Gastroesophageal sphincter (tissue), 4 donors: ENCODE measurements around the gene AGPAT3. TPM values are rescaled to one million over a fixed set of nuclear protein-coding genes. Genes with fewer than 3 reads are reported as not detected.

Experiments used
- ATAC-seq: fragments of 150-250 bp; one replicate; pipeline ENCODE4 v1.9.1; 2016; ENCODE audit warnings: mild to moderate bottlenecking, moderate library complexity
- H3K27ac ChIP-seq, 4 donors: fragments of 200-600 bp; sonication (generic) in 3 of 4; 1 replicate in 3 of 4; 2 replicates in 1 of 4; pipeline ENCODE4 v1.5.1; 2016 to 2019
- H3K27me3 ChIP-seq: fragments of 200-600 bp; sonication (generic); one replicate; pipeline ENCODE4 v1.5.1; 2019
- H3K36me3 ChIP-seq, 2 donors: fragments of 200-600 bp; sonication (generic); one replicate each; pipeline ENCODE4 v1.5.1; 2019; ENCODE audit warnings: control low read depth in 1 of 2
- H3K4me1 ChIP-seq, 3 donors: fragments of 200-600 bp; sonication (generic); 1 replicate in 2 of 3; 2 replicates in 1 of 3; pipeline ENCODE4 v1.5.1; 2016 to 2019; ENCODE audit warnings: control low read depth in 2 of 3
- H3K4me3 ChIP-seq, 2 donors: fragments of 200-600 bp; sonication (generic); one replicate each; pipeline ENCODE4 v1.5.1; 2019; ENCODE audit warnings: mild to moderate bottlenecking in 1 of 2, moderate library complexity in 1 of 2
- H3K9me3 ChIP-seq, 3 donors: fragments of 200-600 bp; sonication (generic); one replicate each; pipeline ENCODE4 v1.5.1; 2017 to 2019; ENCODE audit warnings: control low read depth in 2 of 3
- CTCF ChIP-seq, 4 experiments: fragments of 200-600 bp in 2 of 4; fragments of 450-650 bp in 2 of 4; sonication (generic) in 1 of 4; IDR thresholded peaks; one replicate each; pipeline ENCODE4 v1.5.1; 2017 to 2019; ENCODE audit warnings: antibody characterized with exemption in 4 of 4, mild to moderate bottlenecking in 2 of 4, moderate library complexity in 2 of 4
- EP300 ChIP-seq: sonication (generic); formaldehyde crosslinking; IDR thresholded peaks from one replicate; pipeline ENCODE4 v1.6.1; 2017; ENCODE audit warnings: antibody characterized with exemption, mild to moderate bottlenecking
- POLR2A ChIP-seq, 2 donors: fragments of 450-650 bp; IDR thresholded peaks; one replicate each; pipeline ENCODE4 v1.6.1; 2017; ENCODE audit warnings: antibody characterized with exemption in 2 of 2, mild to moderate bottlenecking in 2 of 2, moderate library complexity in 1 of 2
- POLR2AphosphoS5 ChIP-seq: sonication (generic); formaldehyde crosslinking; IDR thresholded peaks from one replicate; pipeline ENCODE4 v1.6.1; 2017; ENCODE audit warnings: antibody characterized with exemption
- WGBS, 2 donors: methylation state at CpG; one replicate each; pipeline ENCODE4 v1.1.5; 2018; ENCODE audit warnings: low coverage in 1 of 2; 5-methylcytosine and 5-hydroxymethylcytosine counted together
- total RNA-seq, 4 donors: library from RNA; depleted of rRNA; stranded (reverse); fragments of >200 nt; gene quantifications; one replicate each; pipeline ENCODE4 v1.1.0, GENCODE V29; 2016

Gene AGPAT3
- total RNA-seq, 4 donors from 2014 or later, result 27.1 to 46.9 (median 32.2) TPM

- Histone ChIP-seq H3K27me3 (no peaks in the 10 kb centered on the region), H3K9me3 (no peaks in the 10 kb centered on the region), H3K27ac (no peak overlapping the region), H3K4me3 (no peak overlapping the region), H3K4me1 (peaks cover 0 to 74% (median 3%) of the 10 kb centered on the region in 3 donors), H3K36me3 (no peaks in the 10 kb centered on the region)
- TF ChIP-seq EP300, result no peak
- ATAC-seq, result no peak
- WGBS, 2 donors, result 93 to 100% methylated on average over 4 to 7 of the region's 7 CpGs
Observed at GRCh38 chr21:43919283-43919682, 54.3 kb downstream of the AGPAT3 start.

- 81 to 87% methylated on average over 8 to 9 of the region's 25 CpGs for WGBS, 2 donors
- Histone ChIP-seq H3K4me3 (no peak overlapping the region), H3K27ac (no peak overlapping the region), H3K27me3 (no peaks in the 10 kb centered on the region), H3K4me1 (peaks cover 0 to 80% (median 3%) of the 10 kb centered on the region in 3 donors), H3K9me3 (no peaks in the 10 kb centered on the region), H3K36me3 (peaks cover 0 to 8% of the 10 kb centered on the region in 2 donors)
- no peak for TF ChIP-seq EP300
- TF ChIP-seq POLR2AphosphoS5, result no peak
- TF ChIP-seq POLR2A (IDR thresholded peaks at IDR 0.05), result no peak
- no peak for TF ChIP-seq CTCF (IDR thresholded peaks at IDR 0.05)
- no peak for ATAC-seq
Observed at GRCh38 chr21:43919871-43920801, 55.1 kb downstream of the AGPAT3 start.

- Histone ChIP-seq H3K9me3 (no peaks in the 10 kb centered on the region), H3K4me1 (peaks cover 0 to 76% (median 3%) of the 10 kb centered on the region in 3 donors), H3K4me3 (no peak overlapping the region), H3K27ac (no peak overlapping the region), H3K27me3 (no peaks in the 10 kb centered on the region), H3K36me3 (peaks cover 0 to 18% of the 10 kb centered on the region in 2 donors)
- TF ChIP-seq POLR2A (IDR thresholded peaks at IDR 0.05), result no peak
- no peak for TF ChIP-seq CTCF (IDR thresholded peaks at IDR 0.05)
- TF ChIP-seq POLR2AphosphoS5, result no peak
- TF ChIP-seq EP300, result no peak
- 91 to 92% methylated on average over 2 to 5 of the region's 10 CpGs for WGBS, 2 donors
- no peak for ATAC-seq
Observed at GRCh38 chr21:43921571-43921978, 56.6 kb downstream of the AGPAT3 start.

- Histone ChIP-seq H3K4me1 (peaks cover 0 to 69% (median 3%) of the 10 kb centered on the region in 3 donors), H3K4me3 (no peak overlapping the region), H3K27me3 (no peaks in the 10 kb centered on the region), H3K27ac (no peak overlapping the region), H3K36me3 (peaks cover 0 to 18% of the 10 kb centered on the region in 2 donors), H3K9me3 (no peaks in the 10 kb centered on the region)
- 36 to 66% methylated on average over 4 to 16 of the region's 27 CpGs for WGBS, 2 donors
- TF ChIP-seq EP300, result no peak
- TF ChIP-seq POLR2AphosphoS5, result no peak
- no peak for TF ChIP-seq POLR2A (IDR thresholded peaks at IDR 0.05)
- TF ChIP-seq CTCF (IDR thresholded peaks at IDR 0.05), result no peak
- ATAC-seq, result peak; percentile 13
Observed at GRCh38 chr21:43921979-43922945, 57.2 kb downstream of the AGPAT3 start.

- Histone ChIP-seq H3K27me3 (no peaks in the 10 kb centered on the region), H3K9me3 (no peaks in the 10 kb centered on the region), H3K4me1 (peaks cover 0 to 65% (median 3%) of the 10 kb centered on the region in 3 donors), H3K4me3 (no peak overlapping the region), H3K27ac (no peak overlapping the region), H3K36me3 (peaks cover 0 to 23% of the 10 kb centered on the region in 2 donors)
- WGBS, 2 donors, result 79 to 80% methylated on average over 1 to 7 of the region's 11 CpGs
- no peak for ATAC-seq
- TF ChIP-seq CTCF (IDR thresholded peaks at IDR 0.05) (no peak), POLR2A (IDR thresholded peaks at IDR 0.05) (no peak), POLR2AphosphoS5 (no peak), EP300 (no peak)
Observed at GRCh38 chr21:43922949-43923348, 57.9 kb downstream of the AGPAT3 start.
